SKM-1 treated with dmso at 0.1 percent for 144 hours (cell line): Measurements from ENCODE around the gene PRKX.
"Not testable (repeated sequence)": the region's sequence is repeated elsewhere in the genome, so short reads cannot be mapped to it uniquely, and the experiment has no call there.

Source experiments
- DNase-seq: peaks from one replicate; lab custom pipeline; 2025; ENCODE audit not compliant: unreplicated experiment; lab: John Stamatoyannopoulos, UW

The PRKX gene

DNA sequence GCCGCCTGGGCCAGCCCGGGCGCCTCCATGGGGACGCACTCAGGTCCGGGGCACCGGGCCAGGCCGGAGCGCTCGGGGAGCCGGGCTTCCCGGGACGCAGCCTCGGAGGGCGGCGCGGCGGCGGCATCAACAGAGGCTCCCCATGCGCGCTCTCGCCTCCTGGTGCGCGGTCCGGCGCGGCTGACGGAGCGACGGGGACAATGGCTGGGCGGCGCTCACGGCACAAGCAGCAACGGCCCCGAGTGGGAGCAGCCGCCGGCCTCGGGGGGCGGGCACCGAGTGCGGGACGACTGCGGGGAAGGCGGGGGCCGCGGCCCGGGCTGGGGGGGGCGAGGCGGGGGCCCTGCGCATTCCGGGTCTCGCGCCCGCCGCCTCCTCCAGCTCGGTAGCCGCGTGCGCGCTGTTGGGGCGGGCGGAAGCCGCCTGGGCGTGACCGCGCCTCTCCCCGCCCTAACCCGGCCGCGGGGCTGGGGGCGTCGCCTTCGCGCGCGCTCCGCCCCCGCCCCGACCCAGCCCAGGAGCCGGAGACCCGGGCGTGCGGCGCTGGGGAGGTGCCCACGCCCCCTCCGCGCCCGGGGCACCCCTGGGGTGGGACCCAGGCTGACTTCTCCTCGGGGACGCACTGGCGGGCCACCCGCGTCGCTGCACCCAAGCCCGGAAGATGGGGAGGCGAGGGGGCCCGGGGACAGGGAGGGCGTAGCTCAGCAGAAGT, at the start of gene PRKX:
Gene PRKX, minus strand, starts transcription at position 425 of the 712 bp plus-strand sequence. Its CDS starts 396 bp downstream, at position 29.
- no peak for DNase-seq

DNA sequence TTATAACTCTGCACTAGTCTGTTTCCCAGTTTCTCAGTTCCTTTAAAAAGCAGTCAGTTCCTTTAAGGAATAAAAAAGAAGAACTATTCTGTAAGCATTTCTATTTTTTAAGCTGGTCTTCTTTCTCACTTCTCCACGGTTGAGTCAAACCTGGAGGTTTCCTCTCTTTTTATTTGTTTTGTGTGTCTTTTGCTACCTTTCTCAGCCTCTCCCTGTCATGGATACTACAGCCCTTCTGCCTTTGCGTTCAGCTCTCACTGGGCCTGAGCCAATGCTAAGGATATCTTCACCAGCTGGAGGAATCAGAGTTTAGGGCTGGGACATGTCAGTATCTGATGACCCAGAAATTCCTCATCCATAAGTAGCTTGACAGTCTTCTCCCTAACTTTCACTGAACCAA, 49.7 kb upstream of the PRKX start:
- DNase-seq: no peak

DNA sequence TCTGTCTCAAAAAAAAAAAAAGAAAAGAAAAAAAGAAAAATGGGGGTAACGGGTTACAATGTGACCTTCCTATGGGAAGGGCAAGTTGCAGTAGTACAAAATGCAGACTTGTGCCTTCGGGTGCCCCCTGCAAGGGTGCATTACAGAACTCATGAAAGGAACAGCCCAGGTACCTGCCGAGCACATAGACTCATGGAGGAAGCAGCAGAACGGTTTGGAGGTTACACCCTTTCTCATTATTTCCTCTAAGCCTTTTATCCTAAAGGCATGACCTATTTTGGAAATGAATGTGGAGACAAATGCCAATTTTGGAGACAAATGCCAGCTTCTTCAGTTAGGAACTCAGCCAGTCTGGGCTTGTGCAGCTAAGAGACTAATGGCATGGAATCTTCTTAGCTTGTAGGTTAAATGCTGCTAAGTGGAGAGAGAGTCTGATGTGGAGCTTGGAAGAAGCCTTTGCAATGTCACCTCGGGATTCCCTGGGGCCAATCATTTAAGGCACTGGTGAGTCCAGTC, 44.1 kb upstream of the PRKX start:
- DNase-seq: no peak

DNA sequence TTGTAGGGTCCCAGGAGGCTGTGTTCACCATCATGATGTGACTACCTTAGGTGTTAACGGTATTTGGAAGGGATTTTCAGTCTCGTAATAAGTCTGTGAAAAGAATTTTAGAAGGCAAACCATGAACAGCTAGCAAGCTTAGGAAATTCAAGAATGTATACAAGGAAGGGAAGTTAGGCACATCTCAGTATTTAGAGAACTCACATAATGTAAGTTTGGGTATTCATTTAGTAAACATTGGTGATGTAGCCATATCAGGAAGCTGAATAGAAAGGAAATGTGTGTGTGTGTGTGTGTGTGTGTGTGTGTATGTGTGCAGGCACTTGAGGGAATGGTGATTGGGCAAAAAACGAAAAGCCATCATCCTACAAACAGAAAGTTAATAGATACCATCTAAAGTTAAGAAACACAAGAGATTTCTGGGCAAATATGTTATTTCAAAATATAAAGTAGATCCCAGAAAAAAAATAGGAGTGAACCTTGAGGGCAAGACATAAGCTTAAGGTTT, 34.7 kb upstream of the PRKX start:
- no peak for DNase-seq

DNA sequence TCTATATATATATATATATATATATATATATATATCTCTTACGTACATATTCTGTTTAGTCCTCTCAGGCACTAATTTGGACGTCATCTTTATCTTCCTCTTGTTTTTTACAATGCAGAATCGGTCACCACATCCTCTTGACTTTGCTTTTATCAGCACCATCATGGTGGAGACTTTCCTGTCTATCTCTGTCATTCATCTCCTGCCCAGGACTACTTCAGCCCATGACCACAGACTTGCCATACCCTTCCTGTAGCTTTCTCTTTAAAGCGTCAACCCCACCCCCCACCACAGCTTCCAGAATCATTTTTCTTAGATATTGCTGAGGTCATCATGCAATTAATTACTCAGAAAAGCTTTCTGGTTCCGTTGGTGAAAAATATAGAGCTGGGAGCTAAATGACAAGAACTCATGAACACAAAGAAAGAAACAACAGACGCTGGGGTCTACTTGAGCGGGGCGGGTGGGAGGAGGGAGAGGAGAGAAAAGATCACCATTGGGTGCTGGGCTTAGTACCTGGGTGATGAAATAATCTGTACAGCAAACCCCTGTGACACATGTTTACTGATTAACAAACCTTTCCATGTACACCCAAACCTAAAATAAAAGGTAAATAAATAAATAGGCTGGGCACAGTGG, 30.5 kb upstream of the PRKX start:
- no peak for DNase-seq

DNA sequence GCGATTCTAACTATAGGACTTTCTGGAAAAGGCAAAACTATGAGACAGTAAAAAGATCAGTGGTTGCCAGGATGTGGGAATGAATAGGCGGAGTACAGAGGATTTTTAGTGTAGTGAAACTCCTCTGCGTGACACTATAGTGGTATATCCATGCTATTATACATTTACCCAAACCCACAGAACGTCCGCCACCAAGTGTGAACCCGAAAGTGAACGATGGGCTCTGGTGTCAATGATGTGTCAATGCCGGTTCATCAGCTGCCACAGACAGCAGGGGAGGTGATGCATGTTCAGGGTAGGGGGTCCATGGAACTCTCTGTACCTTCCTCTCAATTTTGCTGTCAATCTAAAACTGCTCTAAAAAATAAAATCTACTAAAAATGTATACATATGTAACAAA, 27.5 kb upstream of the PRKX start:
- not testable (repeated sequence) for DNase-seq

DNA sequence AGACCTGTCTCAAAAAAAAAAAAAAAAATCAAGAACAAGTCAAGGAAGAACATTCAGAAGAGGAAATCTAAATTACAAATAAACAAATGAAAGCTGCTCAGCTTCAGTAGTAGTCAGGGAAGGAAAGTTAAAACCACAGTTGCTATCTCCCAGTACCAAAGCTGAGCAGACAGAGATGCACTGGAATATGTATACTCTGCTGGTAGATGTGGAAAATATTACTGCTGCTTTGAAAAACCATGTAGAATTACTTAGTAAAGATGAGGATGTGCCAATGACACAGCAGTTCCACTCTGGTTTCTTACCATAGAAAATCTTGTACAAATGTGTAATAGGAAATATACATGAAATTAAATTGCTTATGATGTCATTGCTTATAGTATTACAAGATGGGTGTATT, 25.1 kb upstream of the PRKX start:
- DNase-seq: no peak

DNA sequence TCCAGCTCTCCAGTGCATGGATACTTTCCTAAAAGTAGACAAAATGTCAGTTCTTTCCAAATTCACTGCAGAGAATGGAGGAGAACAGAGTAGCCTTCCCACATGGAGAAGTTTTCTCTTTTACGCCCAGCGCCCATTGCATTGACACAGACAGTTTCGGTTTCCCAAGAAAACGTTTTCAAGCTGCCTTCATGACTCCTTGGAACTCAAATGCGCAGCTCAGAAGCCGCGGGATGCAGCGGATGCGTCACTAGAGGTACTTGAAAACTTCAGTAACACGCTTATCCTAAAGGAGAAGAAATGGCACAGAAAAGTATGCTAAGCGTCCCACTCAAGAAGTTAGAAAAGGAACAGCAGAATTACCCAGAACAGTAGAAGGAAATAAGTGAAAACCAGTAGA, 23.1 kb upstream of the PRKX start:
- DNase-seq: not testable (repeated sequence)

DNA sequence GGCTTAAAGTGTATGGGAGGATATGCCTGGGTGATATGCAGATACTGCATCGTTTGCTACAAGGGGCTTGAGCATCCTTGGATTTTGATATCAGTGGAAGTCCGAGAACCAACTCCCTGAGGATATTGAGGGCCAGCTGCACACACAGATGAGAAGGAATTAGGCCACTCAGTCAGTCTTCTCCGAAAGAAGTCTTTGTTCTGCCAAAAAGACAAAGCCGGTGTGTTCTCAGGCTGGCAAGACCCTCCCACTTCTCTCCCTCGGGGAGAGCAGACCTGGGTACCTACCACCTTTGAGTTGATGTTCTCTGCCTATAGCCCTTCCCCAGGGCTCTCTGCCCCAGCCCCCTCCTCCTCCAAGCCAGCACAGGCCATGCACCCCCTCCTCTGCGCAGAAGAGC, 22.4 kb upstream of the PRKX start:
- DNase-seq: not testable (repeated sequence)

DNA sequence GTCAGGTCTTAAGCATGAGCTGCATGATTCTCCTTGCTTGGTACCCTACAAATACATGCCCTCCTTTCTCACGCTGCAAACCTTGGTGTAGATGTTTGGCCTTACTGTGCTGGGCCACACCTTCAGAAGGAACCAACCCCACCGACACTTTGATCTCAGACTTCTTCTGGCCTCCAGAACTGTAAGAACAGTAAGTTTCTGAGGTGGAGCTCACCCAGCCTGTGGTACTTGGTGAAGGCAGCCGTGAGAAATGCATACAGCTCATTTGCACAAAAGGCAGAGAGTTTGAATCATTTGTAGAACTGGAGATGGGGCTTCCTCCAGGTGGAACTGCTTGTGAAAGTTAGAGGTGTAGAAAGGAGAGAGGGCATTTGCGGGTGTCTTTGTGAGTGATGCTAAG, 21.0 kb upstream of the PRKX start:
- not testable (repeated sequence) for DNase-seq

DNA sequence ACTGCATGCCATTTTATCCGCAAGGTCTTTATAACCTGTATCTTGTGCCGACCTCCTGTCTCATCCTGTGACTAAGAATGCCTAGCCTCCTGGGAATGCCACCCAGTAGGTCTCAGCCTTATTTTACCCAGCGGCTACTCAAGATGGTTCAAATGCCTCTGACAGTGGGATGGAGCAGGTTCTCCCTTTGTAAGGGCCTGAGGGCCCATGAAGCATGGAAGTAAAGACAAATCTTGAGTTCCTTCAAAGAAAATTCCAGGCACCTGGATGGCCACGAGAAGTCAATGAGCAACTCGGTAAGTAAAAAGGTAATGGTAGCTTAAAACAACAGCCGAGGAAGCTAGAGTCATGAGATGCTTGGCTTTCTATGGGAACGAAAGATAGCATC, 19.6 kb upstream of the PRKX start:
- DNase-seq: no peak

DNA sequence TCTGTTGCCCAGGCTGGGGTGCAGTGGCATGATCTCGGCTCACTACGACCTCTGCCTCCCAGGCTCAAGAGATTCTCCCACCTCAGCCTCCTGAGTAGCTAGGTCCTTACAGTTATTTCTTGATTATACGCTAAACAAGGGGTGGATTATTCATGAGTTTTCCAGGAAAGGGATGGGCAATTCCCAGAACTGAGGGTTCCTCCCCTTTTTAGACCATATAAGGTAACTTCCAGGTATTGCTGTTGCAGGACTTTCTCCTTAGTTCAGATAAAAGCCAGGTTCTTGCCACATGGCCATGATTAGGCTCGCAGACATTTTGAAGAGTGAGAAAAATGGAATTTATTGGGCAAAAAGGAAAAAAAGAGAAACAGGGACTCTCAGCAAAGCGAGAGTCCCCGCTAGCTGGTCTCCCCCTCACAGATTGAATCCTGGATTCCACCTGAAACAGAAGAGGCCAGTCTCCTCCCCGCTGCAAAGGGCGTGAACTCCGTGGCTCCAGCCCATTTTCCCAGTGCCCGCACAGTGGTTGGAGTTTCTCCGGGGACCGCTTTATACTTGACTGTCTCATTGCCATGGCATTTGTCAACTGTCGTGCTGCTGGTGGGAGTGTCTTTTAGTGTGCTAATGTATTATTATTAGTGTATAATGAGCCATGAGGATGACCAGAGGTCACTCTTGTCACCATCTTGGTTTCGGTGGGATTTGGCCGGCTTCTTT, 19.0 kb upstream of the PRKX start:
- not testable (repeated sequence) for DNase-seq

DNA sequence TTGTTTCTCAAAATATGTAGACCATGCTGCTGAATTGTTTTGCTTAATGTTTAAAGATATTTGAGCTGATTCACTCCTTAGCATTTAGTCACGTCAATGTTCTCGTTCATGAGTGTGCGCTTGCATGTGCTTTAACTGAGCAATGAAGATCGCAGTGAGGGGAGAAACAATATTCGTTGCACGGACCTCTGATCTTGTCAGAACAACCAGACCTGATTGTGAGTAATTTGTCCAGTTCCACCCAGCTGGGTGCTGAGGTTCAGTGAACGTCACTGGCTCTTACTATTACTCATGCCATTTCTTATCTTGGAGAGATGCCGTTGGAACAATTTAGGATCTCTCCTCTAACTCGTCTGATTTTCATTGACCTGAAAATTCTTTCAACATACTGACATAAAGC, 15.0 kb upstream of the PRKX start:
- no peak for DNase-seq

DNA sequence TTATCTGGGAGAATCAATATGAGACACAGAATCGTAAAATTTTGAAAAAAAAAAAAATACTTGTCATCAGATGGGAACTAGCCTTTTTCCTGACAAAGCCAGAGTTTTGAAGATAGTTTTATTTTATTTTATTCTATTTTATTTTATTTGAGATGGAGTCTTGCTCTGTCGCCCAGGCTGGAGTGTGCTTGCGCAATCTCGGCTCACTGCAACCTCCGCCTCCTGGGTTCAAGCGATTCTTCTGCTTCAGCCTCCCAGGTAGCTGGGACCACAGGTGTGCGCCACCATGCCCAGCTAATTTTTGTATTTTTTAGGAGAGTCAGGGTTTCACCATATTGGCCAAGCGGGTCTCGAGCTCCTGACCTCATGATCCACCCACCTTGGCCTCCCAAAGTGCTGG, 10.0 kb upstream of the PRKX start:
- DNase-seq: not testable (repeated sequence)

DNA sequence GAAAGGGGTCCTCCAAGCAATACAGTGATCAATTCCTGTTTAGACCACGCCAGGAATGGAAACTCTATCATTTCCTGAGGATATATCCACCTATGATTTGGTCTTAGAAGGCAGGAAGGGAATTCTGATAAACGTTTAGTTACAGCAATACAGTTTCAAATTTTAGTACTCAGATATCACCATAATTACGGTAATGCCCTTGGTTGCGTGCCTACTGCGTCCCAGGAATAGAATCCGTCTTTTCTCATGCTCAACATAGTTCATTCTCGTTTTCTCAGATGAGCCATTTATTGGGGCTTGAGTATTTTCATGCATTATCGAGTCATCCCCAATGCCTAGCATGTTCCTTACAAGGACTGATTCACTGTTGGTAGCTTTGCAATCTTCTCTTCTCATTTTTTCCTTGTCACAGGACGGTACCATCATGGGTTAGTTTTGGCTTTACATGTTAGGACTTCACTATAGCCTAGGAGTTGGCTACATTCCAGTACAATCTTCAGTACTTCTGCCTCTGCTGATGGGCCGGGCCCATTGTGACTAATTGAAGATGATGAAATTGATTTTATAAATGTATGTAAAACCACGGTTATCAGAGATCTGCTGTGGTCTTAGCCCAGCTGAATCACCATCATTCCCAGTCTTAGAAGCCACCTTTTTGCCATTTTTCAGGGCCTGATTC, 4.4 kb upstream of the PRKX start:
- no peak for DNase-seq

DNA sequence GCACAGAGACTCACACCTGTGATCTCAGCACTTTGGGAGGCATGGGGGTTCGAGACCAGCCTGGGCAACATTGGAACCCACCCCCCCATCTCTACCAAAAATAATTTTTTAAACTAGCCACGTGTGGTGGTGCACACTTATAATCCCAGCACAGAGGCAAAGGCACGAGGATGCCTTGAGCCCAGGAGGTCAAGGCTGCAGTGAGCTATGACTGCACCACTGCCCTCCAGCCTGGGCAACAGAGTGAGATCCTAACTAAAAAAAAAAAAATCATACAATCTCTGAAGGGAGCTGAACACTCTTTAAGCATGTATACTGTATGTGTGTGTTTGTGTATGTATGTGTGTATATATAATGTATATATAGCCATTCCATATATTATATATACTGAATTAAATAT, 2.5 kb upstream of the PRKX start:
- DNase-seq: no peak

DNA sequence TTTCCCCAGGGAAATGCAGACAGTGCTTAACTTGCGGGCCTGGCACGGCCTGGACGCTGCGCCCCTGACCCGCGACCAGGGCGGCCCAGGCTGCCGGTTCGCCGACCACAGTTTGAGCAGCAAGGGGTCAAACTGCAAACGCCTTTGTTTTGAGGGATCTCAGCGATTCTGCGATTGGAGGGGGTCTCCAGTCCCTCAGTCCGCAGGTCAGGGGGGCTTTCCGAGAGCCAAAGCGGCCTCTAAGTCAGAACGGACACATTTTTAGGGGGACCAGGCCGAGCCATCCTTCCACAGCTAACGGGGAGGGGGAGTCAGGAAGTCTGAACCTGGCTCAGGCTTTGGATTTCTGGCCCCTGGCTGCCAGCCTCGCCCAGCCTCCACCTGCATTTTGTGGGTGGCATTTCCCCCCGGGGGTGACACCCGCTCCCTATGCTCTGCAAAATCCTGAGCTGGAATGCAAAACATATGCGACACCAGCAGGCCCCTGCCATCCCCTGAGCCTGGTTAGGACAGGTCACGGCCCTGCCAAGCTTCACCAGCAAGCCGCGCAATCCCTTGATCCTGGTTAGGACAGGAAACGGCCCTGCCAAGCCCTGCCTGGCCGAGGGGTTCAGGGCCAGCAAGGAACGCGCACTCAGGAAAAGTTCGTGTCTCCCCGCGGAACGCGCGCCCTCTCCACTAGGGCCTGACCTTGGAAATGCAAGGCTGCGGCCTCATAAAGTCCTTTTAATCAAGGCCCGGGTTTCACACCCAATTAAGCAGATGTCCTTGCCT, 1.4 kb upstream of the PRKX start:
- not testable (repeated sequence) for DNase-seq

DNA sequence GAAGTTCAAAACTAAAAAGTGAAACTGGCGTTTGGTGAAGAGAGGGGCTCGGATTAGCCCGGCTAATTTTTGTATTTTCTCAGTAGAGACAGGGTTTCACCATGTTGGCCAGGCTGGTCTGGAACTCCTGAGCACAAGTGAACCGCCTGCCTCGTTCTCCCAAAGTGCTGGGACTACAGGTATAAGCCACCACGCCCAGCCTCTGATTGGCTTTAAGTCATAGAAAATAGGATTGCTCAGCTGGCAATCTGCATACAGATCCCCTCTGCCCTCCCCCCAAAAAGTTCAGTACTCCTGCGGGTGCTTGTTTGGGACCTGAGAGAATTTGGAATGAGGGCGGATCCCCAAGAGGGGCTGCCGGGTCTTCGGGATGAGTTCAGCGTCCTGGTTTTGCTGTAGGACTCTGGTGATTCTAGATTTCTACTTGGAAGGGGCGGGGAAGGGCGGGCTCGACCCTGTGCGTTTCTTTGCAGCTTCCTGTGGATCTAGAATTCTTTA, 537 bp upstream of the PRKX start:
- no peak for DNase-seq

DNA sequence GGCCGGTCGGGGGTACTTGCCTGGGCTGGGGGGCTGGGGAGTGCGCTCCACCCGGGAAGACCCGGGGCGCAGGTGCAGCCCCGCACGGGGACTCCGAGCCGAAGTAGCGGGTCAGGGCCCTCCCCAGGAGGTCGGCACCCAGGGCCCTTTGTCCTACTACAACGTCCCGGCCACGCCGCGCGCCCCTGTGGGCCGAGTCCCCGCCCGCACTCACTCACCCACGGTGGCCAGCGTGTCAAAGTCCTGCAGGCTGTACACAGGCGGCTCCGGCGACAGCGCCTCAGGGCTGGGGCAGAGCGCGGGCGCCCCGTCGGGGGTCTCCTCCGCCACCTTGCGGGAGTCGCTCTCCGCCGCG, 602 bp downstream of the PRKX start:
- no peak for DNase-seq
